ENCODE data around the gene SYNDIG1L. TPM values are rescaled to one million over a fixed set of nuclear protein-coding genes. Genes with fewer than 3 reads are reported as not detected.

Gene SYNDIG1L
- total and polyA plus RNA-seq, 2 of the 8 experiments (the other 6 are each of a cell fraction or from before 2014, with no cell fraction given): 3.0 to 3.2 TPM

DNA sequence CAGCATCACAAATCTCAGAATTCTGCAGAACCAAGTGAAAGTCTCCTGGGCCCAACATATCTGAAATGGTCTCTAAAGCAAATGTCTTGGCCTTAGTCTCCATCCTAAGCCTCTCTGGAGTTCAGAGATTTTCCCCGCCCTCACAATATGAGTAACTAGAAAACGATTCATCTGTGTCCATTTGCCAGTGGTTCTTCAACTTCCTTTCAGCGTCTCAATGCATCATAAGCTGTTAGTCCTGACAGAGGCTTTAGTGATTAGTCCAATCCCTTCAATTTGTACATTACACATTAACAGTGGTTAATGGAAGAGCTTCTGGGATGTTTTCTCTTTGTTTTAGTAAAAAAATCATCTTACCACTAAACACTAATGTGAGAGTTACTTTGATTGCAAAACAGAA lies 49.7 kb upstream of the SYNDIG1L start:
- Histone ChIP-seq H2BK120ac (replicated peaks; ENCODE audit: low read depth, low read length) (no peak overlapping the region), H4K5ac (ENCODE audit: insufficient read length, low read depth, low read length) (no peak overlapping the region), H3K79me2 (ENCODE audit: control insufficient read depth in 1 of 2, insufficient read depth in 2 of 2, low read length in 2 of 2) (no peaks in the 10 kb centered on the region), H3K79me1 (ENCODE audit: low read depth, low read length) (no peaks in the 10 kb centered on the region), H2BK5ac (ENCODE audit: low read depth, low read length) (no peak overlapping the region), H2BK12ac (ENCODE audit: low read depth, low read length) (no peak overlapping the region), H3K18ac (ENCODE audit: extremely low read depth, low read length) (no peak overlapping the region), H3K4me2 (ENCODE audit: insufficient read depth in 1 of 2, low read depth in 2 of 2, low read length in 2 of 2) (no peak overlapping the region), H3K23ac (ENCODE audit: insufficient read length) (no peak overlapping the region), H3K27ac (ENCODE audit: low read depth, low read length) (no peak overlapping the region), H3K4me3 (ENCODE audit: extremely low read depth in 1 of 4, insufficient read depth in 2 of 4, low read depth in 3 of 4, low read length in 4 of 4) (no peak overlapping the region), H3K23me2 (ENCODE audit: low read depth, low read length) (no peaks in the 10 kb centered on the region; the same call in 1 of the 2 replicates), H4K91ac (replicated peaks; ENCODE audit: insufficient read length, low read length) (no peak overlapping the region), H3K36me3 (ENCODE audit: control insufficient read depth in 2 of 4, insufficient read depth in 4 of 4, low read length in 3 of 4) (peaks cover 0 to 48% (median 12%) of the 10 kb centered on the region in 4 experiments; a peak in 7 of 8 replicates), H2BK15ac (ENCODE audit: low read length) (no peak overlapping the region), H3K27me3 (replicated peaks in 1 of 4; ENCODE audit: control insufficient read depth in 3 of 4, extremely low read depth in 1 of 4, insufficient read depth in 3 of 4, low read length in 3 of 4) (no peaks in the 10 kb centered on the region), H4K8ac (ENCODE audit: extremely low read depth, insufficient read depth, low read length) (no peak overlapping the region), H3K9ac (replicated peaks in 1 of 4; ENCODE audit: extremely low read depth in 1 of 4, low read depth in 3 of 4, low read length in 3 of 4) (no peak overlapping the region), H3K9me3 (ENCODE audit: insufficient read depth in 2 of 2, low read depth in 1 of 2, low read length in 1 of 2) (no peaks in the 10 kb centered on the region), H2BK20ac (ENCODE audit: low read length) (no peak overlapping the region), H3K14ac (ENCODE audit: insufficient read length) (no peak overlapping the region), H2AK5ac (ENCODE audit: low read depth, low read length) (no peak overlapping the region), H4K20me1 (replicated peaks in 1 of 2; ENCODE audit: control insufficient read depth in 1 of 2, insufficient read depth in 2 of 2, low read length in 2 of 2) (no peaks in the 10 kb centered on the region), H3K4me1 (replicated peaks in 1 of 4; ENCODE audit: control insufficient read depth in 3 of 4, insufficient read depth in 4 of 4, low read length in 3 of 4) (peaks cover 0 to 3% (median 0%) of the 10 kb centered on the region in 4 experiments; a peak in 2 of 7 replicates), H2AFZ (ENCODE audit: low read length) (no peak overlapping the region), H3K4ac (replicated peaks; ENCODE audit: insufficient read length, low read depth, low read length) (no peak overlapping the region), H3K56ac (replicated peaks; ENCODE audit: insufficient read length, low read depth, low read length) (no peak overlapping the region)
- POLR2A ChIA-PET (ENCODE audit: partially characterized antibody): interaction anchor here (0.6 to 3.0 kb wide), 9 partner anchors 10 to 174 kb away, joined by 3 to 10 read pairs (median 3); partner anchors contain the start of gene VRTN
- no peak for FAIRE-seq
- WGBS, 2 experiments (ENCODE audit: extremely low coverage in 1 of 2, insufficient coverage in 1 of 2, insufficient read length in 1 of 2, insufficient replicate concordance in 2 of 2, low coverage in 1 of 2, low lambda C conversion rate in 2 of 2, missing lambda C conversion rate in 1 of 2): 85% methylated on average over 3 of the region's 3 CpGs; no CpG with 5 or more reads in 1 of the 2 experiments
- CTCF ChIA-PET (ENCODE audit: partially characterized antibody): interaction anchor here (0.8 to 12.6 kb wide), 13 partner anchors 13 to 259 kb away, joined by 3 to 181 read pairs (median 3); partner anchors contain the start of genes ABCD4 and VRTN
- no peak for DNase-seq (ENCODE audit: low read depth in 1 of 2, low spot score in 2 of 2)
- TF ChIP-seq POLR2AphosphoS5 (IDR thresholded peaks at IDR 0.05; ENCODE audit: low read depth, low read length) (no peak), SP4 (IDR thresholded peaks at IDR 0.05; ENCODE audit: low read length) (no peak), NRF1 (IDR thresholded peaks at IDR 0.05; ENCODE audit: low read depth, low read length) (no peak)

Measured in H1 (cell line).